ELR (cell line): ENCODE measurements around the gene NCKAP5L.
A peak's percentile ranks its signal among the peaks of the same experiment; 100 is the strongest.
"Not testable (repeated sequence)": the region's sequence is repeated elsewhere in the genome, so short reads cannot be mapped to it uniquely, and the experiment has no call there.

Source experiments
- DNase-seq: peaks from one replicate; pipeline ENCODE4 v3.0.0-alpha.2; 2015; ENCODE audit warnings: low read depth

NCKAP5L gene

DNA sequence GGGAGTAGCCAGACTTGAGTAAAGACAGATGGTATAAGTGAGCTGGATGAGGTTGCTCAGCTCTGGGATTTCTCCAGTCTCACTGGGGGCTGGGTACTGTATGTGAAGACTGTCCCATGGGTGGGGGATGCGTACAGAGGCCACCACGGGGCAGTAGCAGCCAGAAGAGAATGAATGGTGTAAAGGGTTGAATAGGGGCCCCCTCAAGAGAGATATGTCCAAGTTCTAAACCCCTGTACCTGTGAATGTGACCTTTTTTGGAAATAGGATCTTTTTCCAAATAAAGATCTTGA, 36.5 kb upstream of the NCKAP5L start:
- no peak for DNase-seq

DNA sequence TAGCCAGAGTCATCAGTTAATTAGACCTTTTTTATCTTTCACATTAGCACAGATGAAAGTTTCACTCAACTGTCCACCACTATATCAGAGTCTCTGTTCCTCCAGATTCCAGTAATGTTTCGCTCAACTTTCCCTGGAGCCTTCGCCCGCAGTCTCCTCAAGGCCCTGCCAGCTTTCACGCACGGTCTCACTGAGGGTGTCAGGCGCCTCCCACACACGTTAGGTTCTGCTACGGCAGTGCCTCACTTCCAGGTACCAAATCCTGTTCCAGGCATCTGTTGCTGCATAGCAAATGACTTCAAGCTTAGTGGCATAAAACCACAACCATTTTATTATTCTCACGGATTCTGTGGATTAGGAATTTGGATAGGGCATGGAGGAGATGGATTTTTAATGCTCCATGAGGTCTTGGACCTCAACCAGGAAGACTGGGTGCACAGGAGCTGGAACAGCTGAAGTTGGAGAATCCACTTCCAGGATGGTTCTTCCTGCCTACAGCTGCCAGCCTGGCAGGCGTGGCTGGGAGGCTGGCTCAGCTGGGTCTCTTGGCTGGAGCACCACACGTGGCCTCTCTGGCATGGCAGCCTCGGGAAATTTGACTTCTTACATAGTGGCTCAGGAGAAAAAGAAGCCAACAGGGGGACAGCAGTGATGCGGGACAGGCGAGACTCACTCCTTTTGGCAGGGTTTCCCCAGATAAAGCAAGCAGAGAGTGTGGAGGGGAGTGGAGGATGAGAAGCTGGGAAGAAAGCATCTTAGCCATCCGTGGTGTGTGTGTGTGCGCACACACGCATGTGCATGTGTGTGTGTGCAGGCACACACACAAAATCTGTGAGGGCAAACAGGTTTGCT, 36.0 kb upstream of the NCKAP5L start:
- DNase-seq: no peak

DNA sequence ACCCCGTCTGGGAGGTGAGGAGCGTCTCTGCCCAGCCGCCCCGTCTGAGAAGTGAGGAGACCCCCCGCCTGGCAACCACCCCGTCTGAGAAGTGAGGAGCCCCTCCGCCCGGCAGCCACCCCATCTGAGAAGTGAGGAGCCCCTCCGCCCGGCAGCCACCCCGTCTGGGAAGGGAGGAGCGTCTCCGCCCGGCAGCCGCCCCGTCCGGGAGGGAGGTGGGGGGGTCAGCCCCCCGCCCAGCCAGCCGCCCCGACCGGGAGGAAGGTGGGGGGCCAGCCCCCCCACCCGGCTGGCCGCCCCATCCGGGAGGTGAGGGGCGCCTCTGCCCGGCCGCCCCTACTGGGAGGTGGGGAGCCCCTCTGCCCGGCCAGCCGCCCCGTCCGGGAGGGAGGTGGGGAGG, 32.7 kb upstream of the NCKAP5L start:
- DNase-seq: not testable (repeated sequence)

DNA sequence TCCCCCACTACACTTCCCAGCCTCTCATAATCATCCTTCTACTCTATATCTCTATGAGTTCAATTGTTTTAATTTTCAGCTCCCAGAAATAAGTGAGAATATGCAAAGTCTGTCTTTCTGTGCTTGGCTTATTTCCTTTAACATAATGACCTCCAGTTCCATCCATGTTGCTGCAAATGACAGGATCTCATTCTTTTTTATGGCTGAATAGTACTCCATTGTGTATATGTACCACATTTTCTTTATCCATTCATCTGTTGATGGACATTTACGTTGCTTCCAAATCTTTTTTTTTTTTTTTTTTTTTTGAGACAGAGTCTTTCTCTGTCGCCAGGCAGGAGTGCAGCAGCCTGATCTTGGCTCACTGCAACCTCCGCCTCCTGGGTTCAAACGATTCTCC, 27.7 kb upstream of the NCKAP5L start:
- not testable (repeated sequence) for DNase-seq

DNA sequence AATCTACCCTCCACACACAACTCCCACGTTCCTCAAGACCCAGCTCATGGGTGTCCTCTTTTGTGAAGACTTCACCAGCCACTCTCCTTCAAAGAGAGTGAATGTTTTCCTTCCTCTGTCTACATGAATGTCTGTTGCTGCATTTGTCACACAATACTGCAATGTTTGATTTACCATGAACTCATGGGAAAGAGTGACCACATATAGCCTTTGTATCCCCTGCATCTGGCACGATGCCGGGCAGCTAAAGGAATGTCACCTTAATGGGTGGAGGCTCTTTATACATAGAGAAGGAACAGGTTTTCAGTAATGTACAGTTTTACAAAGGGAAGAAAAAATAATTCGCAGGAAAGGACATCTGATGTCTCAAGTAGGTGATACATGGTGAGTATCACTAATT, 26.8 kb upstream of the NCKAP5L start:
- no peak for DNase-seq

DNA sequence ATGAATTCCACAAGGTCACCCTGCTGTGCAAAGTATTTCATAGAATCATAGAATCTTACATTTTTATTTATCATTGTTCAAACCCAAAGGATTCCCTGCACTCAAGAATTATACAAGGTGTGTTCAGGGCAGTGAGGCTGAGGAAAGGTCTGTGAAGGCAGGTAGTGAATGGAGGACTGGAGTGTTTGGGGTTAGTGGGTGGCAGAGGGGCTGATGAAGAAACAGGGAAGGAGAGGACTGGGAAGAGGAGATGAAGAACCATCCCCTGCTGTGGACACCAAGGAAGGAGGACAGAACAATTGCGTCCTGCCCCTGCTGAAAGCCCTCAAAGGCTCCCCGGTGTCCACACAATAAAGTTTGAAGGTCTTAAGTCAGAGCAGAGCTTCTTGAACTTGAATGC, 25.5 kb upstream of the NCKAP5L start:
- DNase-seq: no peak

DNA sequence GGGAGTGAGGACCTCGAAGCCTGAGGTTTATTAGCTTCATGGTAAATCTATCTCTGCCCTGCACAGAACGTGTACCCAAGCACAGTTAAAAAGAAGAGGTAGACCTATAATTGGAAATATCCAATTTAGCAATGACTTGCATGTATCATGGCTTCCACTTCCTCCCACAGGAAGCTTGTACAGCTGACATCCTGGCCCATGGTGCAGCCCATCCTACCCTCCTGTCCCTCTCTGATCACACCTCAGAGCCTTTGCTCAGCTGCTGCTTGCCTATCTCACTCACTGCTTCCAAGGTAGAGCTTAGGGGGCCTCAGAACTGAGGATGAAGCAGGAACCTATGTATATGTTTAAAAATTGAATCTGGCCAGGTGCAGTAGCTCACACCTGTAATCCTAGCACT, 18.9 kb upstream of the NCKAP5L start:
- no peak for DNase-seq

DNA sequence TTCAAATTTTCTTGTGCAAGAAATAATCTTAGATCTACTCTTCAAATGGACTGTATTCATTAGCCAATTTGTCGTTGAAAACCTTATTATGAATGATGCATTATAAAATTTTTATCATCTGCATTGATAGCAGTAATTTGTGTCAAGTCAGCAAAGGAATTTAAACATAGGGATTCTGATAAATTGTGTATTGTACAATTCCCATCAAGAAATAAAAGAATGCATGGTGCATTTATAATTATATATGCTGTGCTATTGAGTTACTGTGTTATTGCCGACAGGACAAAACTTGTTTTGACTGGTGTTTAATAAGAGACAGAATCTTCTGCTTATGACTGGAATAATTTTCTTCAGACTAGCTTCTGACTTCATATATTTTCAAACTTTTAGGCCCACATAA, 17.8 kb upstream of the NCKAP5L start:
- DNase-seq: no peak

DNA sequence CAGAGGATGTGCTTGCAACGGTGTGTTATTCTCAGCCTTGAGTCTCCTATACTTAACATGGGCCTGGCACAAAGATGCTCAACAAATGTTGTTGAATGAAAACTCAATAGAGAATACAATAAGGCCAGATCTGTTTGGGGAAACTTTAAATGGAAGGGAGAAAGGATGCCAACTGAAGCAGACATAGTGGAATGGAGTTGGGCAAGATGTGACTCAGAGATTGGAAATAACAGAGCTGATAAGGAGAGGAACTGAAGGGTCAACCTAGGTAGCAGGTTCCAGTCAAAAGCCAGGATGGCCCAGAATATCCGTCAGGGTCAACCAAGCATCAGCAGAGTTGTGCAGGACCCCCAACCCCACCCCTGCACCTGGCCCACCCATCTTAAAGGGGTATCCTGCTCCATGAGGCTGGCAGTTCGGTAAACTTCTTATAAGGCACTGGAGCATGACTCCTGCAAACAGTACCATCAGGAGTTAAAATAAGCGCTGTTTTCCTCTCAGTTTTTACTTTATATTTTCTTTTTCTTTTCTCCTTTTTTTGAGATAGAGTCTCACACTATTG, 15.7 kb upstream of the NCKAP5L start:
- peak; percentile 19 for DNase-seq

DNA sequence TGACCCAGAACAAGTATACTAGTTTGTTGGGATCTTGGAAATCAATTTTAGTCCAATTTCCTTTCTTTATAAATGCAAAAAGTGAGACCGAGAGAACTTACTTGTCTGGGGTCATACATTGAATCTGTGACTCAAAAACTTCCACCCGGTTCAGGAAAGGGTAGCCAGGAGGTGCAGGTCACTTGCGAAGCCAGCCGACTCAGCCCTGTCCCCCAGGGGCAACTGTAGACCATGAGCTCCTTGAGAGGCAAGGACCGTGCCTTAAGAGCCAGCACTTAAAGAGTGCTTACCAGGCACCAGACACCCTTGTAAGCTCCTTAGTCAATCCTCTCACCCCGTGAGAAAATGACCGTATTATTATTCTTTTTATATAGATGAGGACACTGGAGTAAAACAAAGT, 15.2 kb upstream of the NCKAP5L start:
- no peak for DNase-seq

DNA sequence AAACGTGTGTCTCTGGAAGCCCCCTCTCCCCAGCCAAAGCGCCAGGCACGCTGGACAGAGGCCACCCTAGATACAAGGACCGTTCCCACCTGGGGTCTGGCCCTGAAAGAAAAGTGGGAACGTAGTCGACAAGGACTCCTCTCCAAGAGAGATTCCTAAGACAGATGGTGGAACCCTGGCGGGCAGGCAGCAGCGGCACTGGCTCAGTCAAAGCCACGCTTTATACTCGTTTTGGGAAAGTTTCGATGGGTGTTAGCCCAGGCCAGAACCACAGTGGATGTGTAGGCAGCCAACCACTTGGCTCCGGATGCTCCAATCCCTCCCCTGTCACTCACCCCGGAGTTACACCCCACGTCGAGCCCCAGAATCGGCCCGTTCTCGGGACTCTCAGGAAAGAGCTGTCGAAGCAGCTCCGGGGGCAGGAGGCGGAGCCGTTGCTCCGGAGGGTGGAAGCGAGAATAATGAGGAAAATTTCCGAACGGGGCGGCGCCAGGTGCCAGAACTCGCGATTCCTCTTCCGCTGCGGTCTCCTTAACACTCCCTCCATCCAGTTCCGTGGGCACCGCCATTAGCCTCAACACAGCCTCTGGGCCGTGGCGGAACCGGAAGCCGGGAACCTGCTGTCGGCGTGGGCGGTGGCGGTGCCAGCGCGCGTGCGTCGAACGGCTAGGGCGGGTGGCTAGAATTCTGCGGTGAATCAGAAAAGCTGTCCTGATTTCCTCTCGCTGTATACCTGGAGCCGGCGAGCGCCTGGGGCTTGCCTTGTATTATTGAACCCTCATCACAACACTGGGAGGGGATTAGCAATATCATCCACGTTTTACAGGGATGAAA, 14.5 kb upstream of the NCKAP5L start, which contains the start of gene BCDIN3D:
BCDIN3D (minus strand) TSS at position 588 of the 834 bp plus-strand sequence; CDS start at position 569, 19 bp downstream.
- peak; percentile 96 for DNase-seq

DNA sequence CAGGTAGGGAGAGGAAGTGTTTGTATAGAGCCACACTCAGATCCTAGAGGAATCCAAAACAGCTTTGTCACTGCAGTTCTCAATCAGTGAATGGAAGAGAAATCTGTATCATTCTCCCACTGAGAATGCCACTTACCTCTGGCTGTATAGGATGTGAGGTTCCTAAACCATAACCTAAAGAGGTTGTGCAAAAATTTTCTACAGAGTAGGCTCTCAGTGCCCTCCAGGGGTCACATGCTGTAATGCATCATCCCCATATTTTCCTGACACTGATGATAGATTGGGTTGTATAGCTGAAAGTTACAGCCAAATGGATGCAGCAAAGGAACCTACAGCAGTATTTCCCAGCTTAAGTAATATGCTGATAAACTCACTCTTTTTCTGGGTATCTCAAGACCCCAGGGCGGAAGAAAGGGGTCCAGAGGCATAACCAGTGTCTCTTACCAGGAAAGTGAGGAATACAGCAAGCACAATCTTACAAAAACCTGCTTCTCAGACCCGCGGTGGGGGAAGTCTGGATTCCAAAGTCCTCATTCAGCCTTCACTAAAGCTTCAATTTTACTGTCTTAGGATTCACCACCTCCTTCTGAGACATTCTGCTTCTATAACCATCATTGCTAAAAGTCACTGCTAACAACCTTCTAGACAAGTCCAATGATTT, 10.9 kb upstream of the NCKAP5L start:
- peak; percentile 71 for DNase-seq

DNA sequence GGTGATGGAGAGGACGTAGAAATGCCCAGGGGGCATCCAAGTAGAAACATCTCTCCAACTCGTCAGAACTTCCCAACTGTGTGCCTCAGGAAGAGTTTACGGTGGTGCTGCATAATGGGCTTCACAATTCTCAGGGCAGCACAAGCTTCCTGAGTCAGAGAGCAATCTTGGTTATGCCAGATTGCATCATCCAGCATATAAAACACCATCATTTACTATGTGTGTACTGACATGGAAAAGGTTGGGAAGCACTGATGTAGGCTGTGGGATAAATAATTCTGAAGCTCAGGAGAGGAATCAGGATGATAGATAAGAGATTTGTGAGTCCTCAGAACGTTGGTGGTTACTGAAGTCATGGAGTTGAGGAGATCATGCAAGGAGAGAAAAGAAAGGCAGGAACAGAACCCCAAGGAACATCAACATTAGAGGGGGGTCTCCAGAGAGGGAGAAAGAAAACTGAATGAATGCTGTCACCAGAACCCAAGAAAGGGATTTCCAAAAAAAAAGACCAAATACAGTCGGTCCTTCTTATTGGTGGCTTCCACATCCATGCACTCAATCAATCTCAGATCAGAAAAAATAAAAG, 4.7 kb upstream of the NCKAP5L start:
- peak; percentile 72 for DNase-seq

DNA sequence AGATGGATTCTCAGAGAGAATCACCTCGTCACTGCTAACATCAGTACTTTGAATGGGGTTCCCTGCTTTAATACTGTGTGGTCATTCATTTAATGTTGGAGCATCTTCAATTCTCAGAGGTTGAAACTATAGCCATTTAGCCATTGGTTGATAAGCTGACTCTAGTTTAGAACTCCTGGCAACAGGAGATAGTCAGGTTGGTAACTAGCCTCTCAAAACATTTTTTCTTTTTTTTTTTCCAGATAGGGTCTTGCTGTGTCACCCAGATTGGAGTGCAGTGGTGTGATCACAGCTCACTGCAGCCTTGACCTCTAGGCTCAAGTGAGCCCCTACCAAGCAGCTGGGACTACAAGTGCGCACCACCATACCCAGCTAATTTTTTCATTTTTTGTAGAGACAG, 3.5 kb upstream of the NCKAP5L start:
- DNase-seq: no peak

DNA sequence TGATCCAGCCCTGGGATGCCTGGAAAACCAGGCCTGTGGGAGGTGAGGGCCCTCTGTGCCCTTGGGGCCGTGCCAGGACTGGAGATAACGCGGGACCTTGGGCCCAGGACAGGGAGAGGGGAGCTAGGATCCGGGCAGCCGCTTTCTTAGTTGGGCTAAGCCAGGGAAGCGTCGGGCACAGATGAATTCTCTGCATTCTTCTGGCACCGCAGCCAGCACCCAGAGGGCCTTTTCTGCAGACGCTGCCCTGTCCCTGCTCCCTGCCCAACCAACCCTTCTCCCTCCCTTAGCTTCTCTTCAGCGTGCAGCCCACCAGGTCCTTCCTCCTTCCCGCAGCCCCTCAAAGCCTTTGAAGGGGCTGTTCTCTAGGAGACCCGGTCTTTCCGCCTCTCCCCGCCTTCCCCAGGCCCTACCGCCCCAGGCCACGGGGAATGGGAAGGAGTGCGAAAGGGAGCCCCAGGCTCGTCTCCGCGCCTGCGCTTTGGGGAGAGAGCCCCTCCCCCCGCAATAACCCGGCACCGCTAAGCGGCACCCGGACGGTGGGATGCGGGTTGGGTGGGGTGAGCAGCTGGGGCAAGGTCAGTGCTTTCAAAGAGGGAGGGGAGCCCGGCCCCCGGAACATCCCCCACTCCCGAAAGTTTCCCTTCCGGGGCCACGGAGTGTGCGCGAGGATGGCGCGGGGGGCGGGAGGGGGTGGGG, 663 bp downstream of the NCKAP5L start:
- DNase-seq: peak; percentile 78

DNA sequence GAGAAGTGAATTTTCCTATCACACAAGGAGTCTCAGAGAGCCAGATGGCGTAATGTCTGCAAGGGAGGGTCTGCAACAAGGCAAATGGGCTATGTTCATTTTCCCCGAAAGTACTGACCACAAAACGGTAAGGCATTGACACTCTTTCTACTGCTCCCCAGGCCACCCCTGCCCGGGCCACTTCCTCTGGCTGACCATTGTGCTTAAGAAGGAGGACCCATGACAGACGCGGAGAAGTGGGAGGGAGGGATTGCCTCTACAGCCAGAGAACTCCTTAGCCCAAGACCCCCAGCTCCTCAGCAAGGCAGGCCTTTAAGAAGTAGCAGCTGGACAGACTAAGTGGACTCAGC, 1.2 kb downstream of the NCKAP5L start:
- no peak for DNase-seq

DNA sequence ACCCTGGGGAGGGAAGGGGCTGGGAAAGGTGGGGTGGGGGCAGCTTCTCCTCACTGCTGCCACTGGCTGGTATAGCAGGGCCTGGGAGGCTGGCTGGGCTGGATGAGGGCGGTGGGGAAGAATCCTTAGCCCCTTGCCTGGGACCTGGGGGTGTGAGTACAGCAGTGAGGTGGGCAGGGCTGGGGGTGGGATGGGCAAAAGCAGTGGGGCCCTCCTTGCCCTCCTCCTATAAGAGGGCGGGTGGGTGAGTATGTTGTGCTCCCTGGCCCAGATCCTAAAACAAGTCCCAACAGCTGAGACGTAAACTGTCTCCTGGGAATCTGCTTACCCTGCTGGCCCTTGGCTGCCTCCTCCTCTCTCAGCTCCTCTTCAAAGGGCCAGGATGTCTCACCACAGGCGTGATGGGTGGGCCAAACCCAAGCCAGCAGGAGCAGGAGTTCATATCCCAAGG, 2.2 kb downstream of the NCKAP5L start:
- DNase-seq: peak; percentile 35

DNA sequence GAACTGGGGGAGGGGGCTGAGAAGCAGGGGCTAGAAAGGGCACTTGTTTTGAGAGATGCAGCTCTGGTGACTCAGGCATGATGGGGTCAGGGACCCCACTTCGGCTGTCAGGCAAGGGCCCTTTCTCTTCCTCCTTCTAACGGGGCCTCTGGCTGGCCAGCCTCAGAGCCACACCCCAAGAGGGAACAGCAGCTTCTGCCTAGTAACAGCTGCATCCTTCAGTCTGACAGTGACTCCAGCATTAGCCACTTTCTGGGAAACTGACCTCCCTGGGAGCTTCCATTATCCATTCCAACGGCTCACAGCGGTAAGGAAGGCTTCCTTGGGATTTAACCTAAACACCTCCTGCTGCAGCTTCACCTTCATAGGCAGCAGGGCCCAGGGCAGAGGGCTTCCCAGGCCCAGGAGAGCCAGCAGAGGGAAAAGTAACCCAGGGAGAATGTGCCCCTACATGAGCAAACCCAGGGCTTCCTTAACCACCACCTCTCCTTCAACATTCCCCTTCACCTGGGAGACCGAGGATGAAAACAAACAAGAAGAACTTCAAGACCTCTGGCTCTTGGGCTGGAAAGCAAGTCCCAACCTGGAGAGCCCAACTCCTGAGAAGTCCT, 2.7 kb downstream of the NCKAP5L start:
- peak; percentile 77 for DNase-seq

DNA sequence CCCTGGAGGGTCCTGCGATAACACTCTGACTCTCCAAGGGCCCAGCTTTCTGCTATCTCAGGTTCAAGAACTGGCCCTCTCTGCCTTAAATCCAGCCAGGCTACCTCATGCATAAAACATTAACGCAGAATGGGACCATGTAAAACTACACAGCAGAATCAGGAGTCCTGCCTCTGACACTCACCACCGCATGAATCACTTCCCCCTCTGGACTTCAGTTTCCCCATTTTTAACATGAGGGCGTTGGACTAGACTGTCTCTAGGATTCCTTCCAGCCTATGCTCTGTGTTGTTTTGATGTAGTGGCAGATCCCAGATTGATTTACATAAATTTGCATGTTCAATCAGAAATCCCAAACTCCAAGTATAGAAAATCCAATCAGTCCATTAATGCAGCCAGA, 3.3 kb downstream of the NCKAP5L start:
- peak; percentile 81 for DNase-seq

DNA sequence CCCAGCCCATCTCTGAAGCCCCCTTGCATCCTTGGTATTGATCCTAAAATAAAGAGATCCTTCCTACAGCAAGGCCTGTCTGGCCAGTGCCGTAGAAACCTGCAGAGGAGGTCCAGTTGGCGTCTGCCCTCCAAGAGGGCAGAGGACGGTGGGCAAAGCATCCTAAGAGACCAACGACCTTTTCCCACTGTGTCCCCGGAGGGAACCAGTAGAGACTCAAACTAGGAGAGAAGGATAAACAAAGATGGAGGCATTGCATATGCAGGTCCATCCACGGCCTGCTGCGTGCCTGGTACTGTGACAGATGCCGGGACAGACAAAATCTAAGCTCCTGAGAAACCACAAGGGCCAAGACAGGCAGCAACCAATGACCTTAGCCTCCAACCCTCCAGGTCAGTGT, 3.8 kb downstream of the NCKAP5L start:
- DNase-seq: no peak

DNA sequence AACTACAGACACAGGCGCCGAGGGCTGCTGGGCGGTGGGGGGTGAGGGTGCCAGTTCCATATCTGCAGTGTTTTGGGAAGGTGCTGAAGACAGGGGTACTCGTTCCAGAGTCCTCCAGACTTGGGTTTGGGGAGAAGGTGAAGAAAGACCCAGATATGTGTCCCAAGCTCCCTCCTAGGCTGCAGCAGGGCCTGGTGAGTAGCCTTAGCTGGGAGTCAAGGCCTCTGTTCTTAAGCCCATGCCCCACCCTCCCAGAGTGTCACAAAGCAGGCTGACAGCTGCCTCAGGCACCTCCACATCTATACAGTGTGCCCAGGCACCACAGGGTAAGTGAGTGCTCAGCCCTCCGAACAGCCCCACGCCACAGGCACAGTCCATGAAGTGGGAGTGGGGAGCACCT, 4.3 kb downstream of the NCKAP5L start:
- no peak for DNase-seq
